HG02852 (cell line): ENCODE measurements around the gene SLC26A1.
"Not testable (repeated sequence)": the region's sequence is repeated elsewhere in the genome, so short reads cannot be mapped to it uniquely, and the experiment has no call there.

Experiments
- ATAC-seq: cut with Tn5 transposase; IDR thresholded peaks from one replicate; pipeline ENCODE4 v1.9.1; 2021; ENCODE audit warnings: mild to moderate bottlenecking, moderate library complexity; ENCODE audit not compliant: unreplicated experiment

Gene SLC26A1

GRCh38 chr4:955931-956381 is 37.2 kb downstream of the SLC26A1 start:
- no peak for ATAC-seq

GRCh38 chr4:955161-955921 is 37.9 kb downstream of the SLC26A1 start:
- no peak for ATAC-seq

- ATAC-seq: no peak
These were observed 38.8 kb downstream of the SLC26A1 start for GRCh38 chr4:954211-955020.

- no peak for ATAC-seq
These were observed 39.7 kb downstream of the SLC26A1 start for GRCh38 chr4:953574-953915.

- no peak for ATAC-seq
These were observed 40.2 kb downstream of the SLC26A1 start for GRCh38 chr4:952881-953573.

GRCh38 chr4:951594-952468 is 41.4 kb downstream of the SLC26A1 start:
- no peak for ATAC-seq

GRCh38 chr4:951186-951585 is 42.0 kb downstream of the SLC26A1 start:
- ATAC-seq: no peak

- no peak for ATAC-seq
These were observed 42.8 kb downstream of the SLC26A1 start for GRCh38 chr4:950136-951020.

- no peak for ATAC-seq
These were observed 43.5 kb downstream of the SLC26A1 start for GRCh38 chr4:949656-950055.

- no peak for ATAC-seq
These were observed 44.3 kb downstream of the SLC26A1 start for GRCh38 chr4:948936-949300.

- no peak for ATAC-seq
These were observed 44.9 kb downstream of the SLC26A1 start for GRCh38 chr4:948101-948935.

GRCh38 chr4:947491-947971 is 45.7 kb downstream of the SLC26A1 start:
- no peak for ATAC-seq

- no peak for ATAC-seq
These were observed 46.4 kb downstream of the SLC26A1 start for GRCh38 chr4:946517-947471.

GRCh38 chr4:946103-946450 is 47.1 kb downstream of the SLC26A1 start:
- no peak for ATAC-seq

- no peak for ATAC-seq
These were observed 47.7 kb downstream of the SLC26A1 start for GRCh38 chr4:945274-946102.

GRCh38 chr4:939508-939907 is 53.7 kb downstream of the SLC26A1 start:
- not testable (repeated sequence) for ATAC-seq
